A549 treated with dexamethasone at 1 μM for 4 hours (cell line): ENCODE data around the gene ZMAT5. TPM values are rescaled to one million over a fixed set of nuclear protein-coding genes. Genes with fewer than 3 reads are reported as not detected.

Experiments used
- total RNA-seq: library from RNA; stranded (reverse); fragments of 200-300 nt; extraction: Qiagen RNA extraction; gene quantifications from 5 replicates; pipeline ENCODE4 v1.2.3, GENCODE V29; 2022

ZMAT5 gene
- total RNA-seq: 13.3 to 20.0 TPM (median 18.0 TPM) in 5 replicates

GRCh38 chr22:29766632-29767170, at the start of gene ZMAT5:
ZMAT5 (minus strand) TSS chr22:29767007; CDS start chr22:29748544, 18,463 bp downstream.

GRCh38 chr22:29767171-29768051, 604 bp upstream of the ZMAT5 start, which contains the start of gene UQCR10:
UQCR10 (plus strand) TSS chr22:29767369; CDS start chr22:29767399, 30 bp downstream.

GRCh38 chr22:29719899-29720645, 46.7 kb downstream of the ZMAT5 start, which contains the start of gene CABP7:
CABP7 (plus strand) TSS chr22:29720003; CDS start chr22:29720425, 422 bp downstream.

Other genes with a start within 250 kb of the ZMAT5 start
- 29.2 to 32.5 TPM (median 30.5 TPM) in 5 replicates for gene THOC5, start 213.2 kb downstream of the ZMAT5 start, total RNA-seq
- gene NIPSNAP1, start 185.9 kb downstream of the ZMAT5 start, total RNA-seq: 58.3 to 64.0 TPM (median 61.9 TPM) in 5 replicates
- gene NF2, start 163.4 kb downstream of the ZMAT5 start, total RNA-seq: 14.4 to 18.6 TPM (median 16.3 TPM) in 5 replicates
- 0.03 to 0.21 TPM (median 0.18 TPM) in 5 replicates for gene CABP7, start 47.0 kb downstream of the ZMAT5 start, total RNA-seq
- 104 to 132 TPM (median 115 TPM) in 5 replicates for gene UQCR10, start 362 bp upstream of the ZMAT5 start, total RNA-seq
- 21.2 to 32.4 TPM (median 31.8 TPM) in 5 replicates for gene ASCC2, start 71.3 kb upstream of the ZMAT5 start, total RNA-seq
- 6.5 to 10.0 TPM (median 9.7 TPM) in 5 replicates for gene MTMR3, start 116.2 kb upstream of the ZMAT5 start, total RNA-seq